HepG2 (cell line): ENCODE results near the gene DACT2. TPM values are rescaled to one million over a fixed set of nuclear protein-coding genes. Genes with fewer than 3 reads are reported as not detected.

Experiments
- FOXJ3 ChIP-seq: sonication (generic); formaldehyde crosslinking; IDR thresholded peaks from 2 replicates; pipeline ENCODE4 v1.4.0; 2020; ENCODE audit warnings: missing genetic modification reagents, mild to moderate bottlenecking, borderline replicate concordance
- HINFP ChIP-seq: sonication (generic); formaldehyde crosslinking; IDR thresholded peaks from 2 replicates; pipeline ENCODE4 v1.4.0; 2020; ENCODE audit warnings: low read depth, mild to moderate bottlenecking, missing genetic modification reagents
- NFYC ChIP-seq: IDR thresholded peaks from 2 replicates; pipeline ENCODE4 v1.6.1; 2016; ENCODE audit warnings: missing genetic modification reagents, missing compliant biosample characterization
- SOX6 ChIP-seq, 2 experiments: fragments of 450-650 bp in 1 of 2; sonication (generic) in 1 of 2; formaldehyde crosslinking in 1 of 2; IDR thresholded peaks; 2 replicates each; pipeline versions ENCODE4 v1.4.0 to v1.6.1; 2017 to 2020; ENCODE audit warnings: antibody characterized with exemption in 1 of 2, mild to moderate bottlenecking in 1 of 2, missing genetic modification reagents in 1 of 2
- TFE3 ChIP-seq: IDR thresholded peaks from 2 replicates; pipeline ENCODE4 v1.6.1; 2016
- ZKSCAN1 ChIP-seq: fragments of 150-350 bp; IDR thresholded peaks from 2 replicates; pipeline ENCODE4 v1.6.1; 2014; ENCODE audit warnings: low read length
- ZNF441 ChIP-seq: sonication (generic); formaldehyde crosslinking; IDR thresholded peaks from 2 replicates; pipeline ENCODE4 v1.7.0; 2021; ENCODE audit warnings: missing genetic modification reagents, borderline replicate concordance
- ZNF574 ChIP-seq: sonication (generic); formaldehyde crosslinking; IDR thresholded peaks from 2 replicates; pipeline ENCODE4 v1.4.0; 2020; ENCODE audit warnings: missing genetic modification reagents
- ZNF646 ChIP-seq: sonication (generic); formaldehyde crosslinking; IDR thresholded peaks from 2 replicates; pipeline ENCODE4 v1.9.0; 2021; ENCODE audit warnings: mild to moderate bottlenecking, missing genetic modification reagents
- ZNF710 ChIP-seq: sonication (generic); formaldehyde crosslinking; IDR thresholded peaks from 2 replicates; pipeline ENCODE4 v1.5.0; 2020; ENCODE audit warnings: mild to moderate bottlenecking, missing genetic modification reagents, borderline replicate concordance
- polyA plus RNA-seq, 8 experiments: library from polyadenylated mRNA; depleted of rRNA in 3 of 8; stranded (reverse) in 7 of 8; unstranded in 1 of 8; fragments of >200 nt; fragmentation: Illumina TruSeq in 4 of 8; extraction: Trizol in 4 of 8; gene quantifications; 2 replicates each; pipeline versions ENCODE4 v1.2.1 to v1.2.3, GENCODE V29; 2011 to 2016; ENCODE audit warnings: low read depth in 4 of 8, missing spikeins in 1 of 8, mixed read lengths in 1 of 8; ENCODE audit not compliant: insufficient read depth in 1 of 8
- total RNA-seq, 5 experiments: library from RNA; depleted of rRNA; stranded (reverse); fragments of >200 nt; fragmentation: Illumina TruSeq; extraction: Trizol; gene quantifications; 2 replicates each; pipeline ENCODE4 v1.2.3, GENCODE V29; 2016; ENCODE audit warnings: low read depth in 1 of 5

DACT2 gene
- total and polyA plus RNA-seq, 2 of the 13 experiments (the other 11 are each of a cell fraction or from before 2014, with no cell fraction given): 0.15 TPM; not detected in 1

- TF ChIP-seq TFE3 (CRISPR knock-in tag) (0 out of 2 replicates have a peak, but pooled peaks have one; percentile 26), ZNF441 (CRISPR knock-in tag) (0 out of 2 replicates have a peak, but pooled peaks have one; percentile 24), ZNF710 (peak; percentile 61; the same call in 1 of the 2 replicates), SOX6 (IDR thresholded peaks at IDR 0.05) (no peak), SOX6 (CRISPR knock-in tag; IDR thresholded peaks at IDR 0.05) (peak; percentile 66; the same call in 1 of the 2 replicates), FOXJ3 (CRISPR knock-in tag) (peak; percentile 36; the same call in 1 of the 2 replicates), NFYC (CRISPR knock-in tag) (no peak), ZKSCAN1 (peak; percentile 36; the same call in 1 of the 2 replicates), ZNF574 (CRISPR knock-in tag) (peak; percentile 34; the same call in 1 of the 2 replicates), HINFP (CRISPR knock-in tag) (no peak; the same call in 1 of the 2 replicates), ZNF646 (0 out of 2 replicates have a peak, but pooled peaks have one; percentile 10)
These were observed 36.3 kb upstream of the DACT2 start (continued) for GRCh38 chr6:168355716-168356522.
